ENCODE results near the gene RERE.

GRCh38 chr1:8392522-8392921 is 424.9 kb downstream of the RERE start:
- no peak for TF ChIP-seq BCL11B (tag by site-specific recombination; IDR thresholded peaks at IDR 0.05; ENCODE audit: low read depth)
- no peak for TF ChIP-seq CTCF (tag by site-specific recombination; IDR thresholded peaks at IDR 0.05)
- no peak for TF ChIP-seq PRDM2 (tag by site-specific recombination; IDR thresholded peaks at IDR 0.05; ENCODE audit: borderline replicate concordance)
- no peak for TF ChIP-seq ZNF211 (tag by site-specific recombination; IDR thresholded peaks at IDR 0.05; ENCODE audit: low read depth)
- TF ChIP-seq MEIS1 (CRISPR knock-in tag; IDR thresholded peaks at IDR 0.05; ENCODE audit: borderline replicate concordance): no peak
- no peak for TF ChIP-seq ZNF184 (tag by site-specific recombination; IDR thresholded peaks at IDR 0.05)
- TF ChIP-seq ZNF324 (tag by site-specific recombination; IDR thresholded peaks at IDR 0.05): no peak
- no peak for TF ChIP-seq MYNN (tag by site-specific recombination; IDR thresholded peaks at IDR 0.05; ENCODE audit: borderline replicate concordance)
- no peak for TF ChIP-seq MZF1 (tag by site-specific recombination; IDR thresholded peaks at IDR 0.05; ENCODE audit: borderline replicate concordance)
- no peak for TF ChIP-seq SP2 (tag by site-specific recombination; IDR thresholded peaks at IDR 0.05)
- TF ChIP-seq ZBTB1 (tag by site-specific recombination; IDR thresholded peaks at IDR 0.05): no peak

Measured in HEK293 (cell line).